Measurements from ENCODE around the gene ANXA6.

ANXA6 gene

DNA sequence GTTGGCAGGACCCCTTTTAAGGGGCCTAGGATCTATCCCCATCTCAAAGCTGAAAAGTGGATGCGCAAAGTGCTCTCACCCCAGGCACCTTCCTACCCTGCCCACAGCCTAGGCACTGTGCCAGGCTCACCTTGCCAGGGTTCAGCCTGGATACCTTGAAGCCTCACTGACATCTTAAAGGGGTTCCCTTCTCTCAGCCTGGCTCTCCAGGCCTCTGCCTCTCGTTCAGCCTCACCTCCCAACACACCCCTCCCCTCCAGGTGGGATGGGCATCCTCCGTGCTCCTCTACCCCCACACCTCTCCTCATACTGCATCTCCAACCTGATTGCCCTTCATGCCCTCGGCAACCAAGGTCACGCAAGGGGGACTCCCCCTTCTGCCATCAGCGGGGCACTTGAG is 102.2 kb downstream of the ANXA6 start:
- H3K36me3 Mint-ChIP-seq = peaks cover 100% of the 10 kb centered on the region
- ATAC-seq (no peak), DNase-seq (ENCODE audit: low spot score in 2 of 2) (no peak)
- peaks cover 57% of the 10 kb centered on the region for H3K4me1 Mint-ChIP-seq
- no peaks in the 10 kb centered on the region for H3K9me3 Mint-ChIP-seq
- H3K27ac Mint-ChIP-seq = peak overlapping the region; percentile 75
- H3K4me3 Mint-ChIP-seq = no peak overlapping the region

DNA sequence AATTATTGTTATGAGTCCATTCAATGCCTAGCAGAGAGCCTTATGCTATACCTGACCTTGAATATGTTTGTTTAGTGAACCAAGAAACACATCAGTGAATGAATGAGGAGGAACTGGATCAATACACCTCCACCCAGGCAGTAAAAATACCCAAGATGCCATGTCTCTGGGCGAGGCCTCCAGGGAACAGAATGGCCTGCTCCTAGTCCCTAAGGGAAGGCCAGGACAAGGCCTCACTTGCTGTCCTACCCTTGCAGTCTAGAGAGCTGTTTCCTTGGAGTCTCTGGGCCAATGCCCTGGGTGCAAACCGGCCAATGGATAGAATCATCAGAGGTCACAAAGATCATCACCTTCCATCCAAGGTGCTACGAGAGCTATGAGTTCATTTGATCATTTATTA is 102.9 kb downstream of the ANXA6 start:
- no peak overlapping the region for H3K4me3 Mint-ChIP-seq
- peak overlapping the region; percentile 75 for H3K27ac Mint-ChIP-seq
- ATAC-seq (no peak), DNase-seq (ENCODE audit: low spot score in 2 of 2) (no peak)
- peaks cover 100% of the 10 kb centered on the region for H3K36me3 Mint-ChIP-seq
- H3K9me3 Mint-ChIP-seq = no peaks in the 10 kb centered on the region
- H3K4me1 Mint-ChIP-seq = peaks cover 51% of the 10 kb centered on the region

DNA sequence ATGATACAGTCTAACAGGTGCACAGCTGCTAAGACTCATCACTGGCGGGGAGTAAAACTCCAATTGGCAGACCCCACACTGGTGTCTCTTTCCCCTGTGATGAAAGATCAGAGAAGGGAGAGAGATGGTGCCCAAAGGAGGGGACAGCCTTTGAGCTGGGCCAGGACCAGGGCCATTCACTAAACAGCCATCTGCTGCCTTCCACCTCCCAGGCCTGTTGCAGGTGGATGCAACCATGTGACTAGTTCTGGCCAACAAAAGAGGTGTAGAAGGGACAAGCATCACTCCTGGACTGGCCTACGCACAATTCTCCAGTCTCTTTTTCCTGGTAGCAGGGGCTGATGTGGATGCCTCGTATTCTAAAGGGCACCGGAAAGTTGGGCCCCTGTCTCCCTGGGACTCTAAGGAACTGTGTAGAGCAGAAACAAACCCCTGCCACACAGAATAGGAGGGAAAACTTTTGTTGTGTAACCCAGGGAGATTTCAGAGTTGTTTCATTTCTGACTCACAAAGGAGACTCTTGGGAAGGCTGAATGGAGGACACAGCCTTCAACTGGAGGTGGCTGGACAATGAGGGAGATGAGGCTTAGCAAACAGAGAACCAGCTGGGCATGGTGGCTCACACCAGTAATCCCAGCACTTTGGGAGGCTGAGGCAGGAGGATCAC is 103.7 kb downstream of the ANXA6 start:
- no peak for ATAC-seq
- no peak for DNase-seq (ENCODE audit: low spot score in 2 of 2)
- H3K4me1 Mint-ChIP-seq = peaks cover 43% of the 10 kb centered on the region
- peak overlapping the region; percentile 75 for H3K27ac Mint-ChIP-seq
- no peaks in the 10 kb centered on the region for H3K9me3 Mint-ChIP-seq
- H3K4me3 Mint-ChIP-seq = no peak overlapping the region
- H3K36me3 Mint-ChIP-seq = peaks cover 100% of the 10 kb centered on the region

DNA sequence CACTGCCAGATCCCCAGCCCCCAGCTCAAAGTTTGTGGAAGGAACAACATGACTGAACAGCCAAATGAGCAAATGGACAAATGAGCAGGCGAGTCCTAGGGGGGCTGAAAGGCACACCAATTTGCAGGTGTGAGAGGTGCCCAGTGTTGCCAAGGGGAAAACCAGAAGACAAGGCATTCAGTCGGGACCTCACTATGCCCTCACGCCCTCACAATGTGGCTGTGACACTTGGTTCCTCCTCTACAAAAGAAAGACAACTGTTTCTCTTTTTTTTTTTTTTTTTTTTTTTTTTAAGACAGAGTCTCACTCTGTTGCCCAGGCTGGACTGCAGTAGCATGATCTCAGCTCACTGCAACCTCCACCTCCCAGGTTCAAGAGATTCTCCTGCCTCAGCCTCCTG is 104.7 kb downstream of the ANXA6 start:
- H3K9me3 Mint-ChIP-seq = no peaks in the 10 kb centered on the region
- DNase-seq (ENCODE audit: low spot score in 2 of 2) (no peak), ATAC-seq (no peak)
- peaks cover 100% of the 10 kb centered on the region for H3K36me3 Mint-ChIP-seq
- peak overlapping the region; percentile 75 for H3K27ac Mint-ChIP-seq
- peaks cover 43% of the 10 kb centered on the region for H3K4me1 Mint-ChIP-seq
- no peak overlapping the region for H3K4me3 Mint-ChIP-seq

DNA sequence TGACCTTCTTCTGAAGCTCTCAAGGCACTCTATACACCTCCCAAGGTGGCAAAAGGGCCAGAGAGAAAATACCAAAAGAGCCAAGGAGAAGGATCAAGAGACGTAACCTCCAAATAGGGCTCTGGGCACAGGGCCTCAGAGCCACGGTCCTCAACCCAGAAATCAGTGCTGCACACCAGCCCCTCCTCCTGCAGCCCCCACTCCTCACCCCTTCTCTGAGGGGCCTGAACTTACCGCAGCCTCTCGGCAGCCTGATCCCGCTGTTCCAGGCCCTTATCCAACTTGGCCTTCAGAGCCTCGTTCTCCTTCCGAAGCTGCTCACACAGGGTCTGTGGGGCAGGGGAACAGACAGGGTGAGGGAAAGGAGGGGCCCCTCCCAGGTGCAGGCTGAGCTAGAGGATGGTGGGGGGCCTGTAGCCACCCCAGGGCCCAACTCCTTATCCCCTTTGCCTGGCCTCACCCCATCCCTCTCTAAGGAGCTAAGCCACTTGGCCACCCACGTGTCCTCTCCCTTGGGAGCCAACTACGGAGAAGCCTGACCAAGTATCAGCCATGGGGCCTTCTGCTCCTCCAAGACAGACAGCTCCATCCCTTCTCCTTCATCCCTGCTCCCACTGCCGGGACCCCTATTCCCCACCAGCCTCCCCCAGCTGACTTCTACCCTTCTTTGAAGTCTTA is 105.5 kb downstream of the ANXA6 start:
- no peak for ATAC-seq
- H3K4me3 Mint-ChIP-seq = no peak overlapping the region

DNA sequence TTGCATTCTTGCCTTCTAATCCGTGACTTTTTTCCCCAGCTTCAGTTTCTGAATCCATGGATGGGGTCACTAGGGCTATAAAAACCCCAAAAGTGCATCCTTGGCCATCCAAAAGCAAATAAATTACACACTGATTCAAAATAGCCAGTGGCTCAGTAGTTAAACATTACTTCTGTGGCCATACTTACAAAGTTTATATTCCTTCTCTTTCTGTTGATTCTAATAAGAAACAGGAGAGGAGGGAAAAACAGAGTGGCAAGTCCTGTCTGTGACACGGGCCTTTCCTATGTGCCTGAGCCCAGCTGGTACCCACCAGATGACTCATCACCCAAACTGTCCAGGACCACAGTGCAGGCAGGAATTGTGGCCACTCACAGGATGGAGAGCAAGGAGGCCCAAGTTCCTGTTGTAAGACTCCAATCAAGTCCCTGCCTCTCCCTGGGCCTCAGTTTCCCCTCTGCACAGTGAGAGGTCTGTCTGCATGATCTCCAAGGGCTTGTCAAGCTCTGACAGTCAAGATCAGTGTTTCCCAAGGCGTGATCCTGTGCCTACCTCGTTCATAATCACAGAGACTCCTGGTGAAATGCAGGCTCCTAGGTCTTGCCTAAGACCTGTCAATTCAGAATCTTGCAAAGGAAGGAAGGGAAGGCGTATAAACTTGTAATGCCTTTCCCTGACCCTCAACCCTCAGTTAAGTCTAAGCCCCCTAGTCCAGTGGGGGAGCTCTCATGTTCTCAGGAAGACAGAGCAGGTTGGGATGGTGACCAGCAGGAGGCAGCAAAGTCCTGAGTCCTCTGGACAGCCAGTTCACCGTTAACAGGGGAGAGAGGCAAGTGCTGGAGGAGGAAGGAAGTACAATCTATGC is 106.3 kb downstream of the ANXA6 start:
- Mint-ChIP-seq H3K27ac (peak overlapping the region; percentile 34), H3K4me1 (peaks cover 37% of the 10 kb centered on the region), H3K9me3 (no peaks in the 10 kb centered on the region), H3K4me3 (no peak overlapping the region), H3K36me3 (peaks cover 100% of the 10 kb centered on the region)
- DNase-seq (ENCODE audit: low spot score in 2 of 2) (peak; percentile 33 to 82), ATAC-seq (peak; percentile 82)

More for the DNA sequence above, 105.5 kb downstream of the ANXA6 start:
- H3K27ac Mint-ChIP-seq = peak overlapping the region; percentile 34
- DNase-seq (ENCODE audit: low spot score in 2 of 2) = no peak
- H3K36me3 Mint-ChIP-seq = peaks cover 100% of the 10 kb centered on the region
- H3K4me1 Mint-ChIP-seq = peaks cover 42% of the 10 kb centered on the region
- H3K9me3 Mint-ChIP-seq = no peaks in the 10 kb centered on the region
